Measurements from ENCODE around the gene LSM12. TPM values are rescaled to one million over a fixed set of nuclear protein-coding genes. Genes with fewer than 3 reads are reported as not detected.
A peak's percentile ranks its signal among the peaks of the same experiment; 100 is the strongest.

LSM12 gene
- total RNA-seq, 2 donors from 2014 or later: 46.0 to 52.8 TPM

DNA sequence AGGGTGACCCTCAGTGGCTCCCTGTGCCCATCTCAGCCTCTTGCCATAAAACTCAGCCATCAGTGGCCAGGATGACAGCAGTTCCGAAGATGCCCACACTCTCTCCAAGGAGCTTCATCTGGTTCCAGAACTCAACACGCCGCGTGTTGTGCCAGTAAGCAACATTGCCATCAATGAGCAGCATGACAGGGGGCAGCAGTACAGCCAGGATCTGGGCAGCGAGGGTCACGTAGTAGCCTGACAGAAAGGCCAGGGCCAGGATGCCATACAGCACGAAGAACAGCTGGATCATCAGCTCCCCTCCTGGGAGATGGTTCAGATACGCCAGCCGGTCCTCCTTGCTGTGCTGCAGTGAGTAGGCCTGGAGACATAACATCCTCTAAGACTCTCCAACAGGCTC lies 54.6 kb downstream of the LSM12 start:
- no peak for DNase-seq
- ATAC-seq (replicated peaks in 1 of 2): no peak
- Mint-ChIP-seq H3K4me1 (ENCODE audit: low read depth) (peaks cover 41% of the 10 kb centered on the region), H3K36me3 (ENCODE audit: insufficient read depth in 2 of 2) (peaks cover 0 to 10% of the 10 kb centered on the region in 2 donors), H3K4me3 (no peak overlapping the region), H3K27ac (no peak overlapping the region), H3K9me3 (no peaks in the 10 kb centered on the region), H3K27me3 (ENCODE audit: low read depth) (no peaks in the 10 kb centered on the region)

DNA sequence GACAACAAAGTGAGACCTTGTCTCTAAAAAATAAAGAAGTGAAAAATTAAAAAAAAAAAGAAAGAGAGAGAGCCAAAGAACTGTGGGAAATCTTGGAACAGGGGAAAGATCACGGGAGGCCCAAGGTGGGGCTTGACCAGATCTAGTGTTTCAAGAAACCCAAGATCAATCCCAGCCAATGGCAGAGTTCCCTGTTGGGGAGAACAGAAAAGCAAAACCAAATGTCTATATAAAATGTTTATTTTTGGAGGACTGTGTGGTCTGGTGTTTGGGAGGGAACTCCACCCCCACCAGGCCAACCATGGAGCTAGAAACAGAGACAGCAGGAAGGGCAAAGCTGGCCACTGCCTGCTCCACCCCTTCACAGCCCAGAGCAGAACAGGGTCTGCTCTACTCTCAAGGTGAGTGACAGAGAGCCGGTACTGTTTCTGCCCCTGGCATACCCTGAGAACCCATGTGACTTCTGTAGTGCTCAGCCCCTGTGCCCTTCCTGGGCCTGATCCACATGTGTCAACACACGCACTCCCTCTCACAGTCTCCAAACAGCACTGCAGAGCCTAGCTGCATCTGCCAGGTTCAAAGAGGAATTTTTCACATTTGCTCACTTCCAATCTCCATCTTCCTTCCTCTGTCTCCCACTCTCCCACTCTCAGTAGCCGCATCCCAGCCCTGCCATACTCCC lies 55.4 kb downstream of the LSM12 start:
- Mint-ChIP-seq H3K9me3 (no peaks in the 10 kb centered on the region), H3K4me1 (ENCODE audit: low read depth) (peaks cover 48% of the 10 kb centered on the region), H3K27me3 (ENCODE audit: low read depth) (peaks cover 5% of the 10 kb centered on the region), H3K4me3 (no peak overlapping the region), H3K36me3 (ENCODE audit: insufficient read depth in 2 of 2) (peaks cover 0 to 10% of the 10 kb centered on the region in 2 donors), H3K27ac (no peak overlapping the region)
- DNase-seq (no peak), ATAC-seq (replicated peaks in 1 of 2) (no peak)

DNA sequence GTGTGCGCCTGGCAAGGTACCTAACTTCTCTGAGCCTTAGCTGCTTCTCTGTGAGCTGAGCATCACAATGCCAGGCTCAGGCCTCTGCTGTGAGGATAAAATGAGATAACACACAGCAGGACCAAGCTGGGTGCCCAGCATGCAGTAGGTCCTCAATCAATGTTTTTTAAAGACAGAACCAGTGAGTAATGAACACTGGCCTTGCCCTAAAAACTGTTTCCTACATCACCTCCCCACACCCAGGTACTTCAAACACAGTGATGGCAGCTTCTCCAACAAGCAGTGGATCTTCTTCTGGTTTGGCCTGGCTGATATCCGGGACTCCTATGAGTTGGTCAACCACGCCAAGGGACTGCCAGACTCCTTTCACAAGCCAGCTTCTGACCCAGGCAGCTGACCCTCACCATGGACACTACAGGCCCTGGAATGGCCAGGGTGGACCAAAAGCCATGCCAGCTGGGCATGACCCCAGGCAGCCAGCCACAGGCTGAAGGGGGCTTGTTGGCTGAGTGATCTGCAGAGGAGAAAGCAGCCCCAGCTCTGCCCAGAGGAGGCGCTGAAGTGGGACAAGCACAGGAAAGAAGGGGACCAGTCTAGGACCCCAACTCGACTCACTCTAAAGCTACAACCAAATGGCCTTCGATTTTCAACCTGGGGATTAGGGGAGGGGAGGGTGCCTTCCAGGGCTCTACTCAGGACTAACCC lies 58.1 kb downstream of the LSM12 start:
- Mint-ChIP-seq H3K27me3 (ENCODE audit: low read depth) (peaks cover 9% of the 10 kb centered on the region), H3K27ac (no peak overlapping the region), H3K9me3 (no peaks in the 10 kb centered on the region), H3K4me3 (peak overlapping the region; percentile 90), H3K36me3 (ENCODE audit: insufficient read depth in 2 of 2) (peaks cover 0 to 7% of the 10 kb centered on the region in 2 donors), H3K4me1 (ENCODE audit: low read depth) (peaks cover 43% of the 10 kb centered on the region)
- DNase-seq (no peak), ATAC-seq (replicated peaks in 1 of 2) (no peak)

DNA sequence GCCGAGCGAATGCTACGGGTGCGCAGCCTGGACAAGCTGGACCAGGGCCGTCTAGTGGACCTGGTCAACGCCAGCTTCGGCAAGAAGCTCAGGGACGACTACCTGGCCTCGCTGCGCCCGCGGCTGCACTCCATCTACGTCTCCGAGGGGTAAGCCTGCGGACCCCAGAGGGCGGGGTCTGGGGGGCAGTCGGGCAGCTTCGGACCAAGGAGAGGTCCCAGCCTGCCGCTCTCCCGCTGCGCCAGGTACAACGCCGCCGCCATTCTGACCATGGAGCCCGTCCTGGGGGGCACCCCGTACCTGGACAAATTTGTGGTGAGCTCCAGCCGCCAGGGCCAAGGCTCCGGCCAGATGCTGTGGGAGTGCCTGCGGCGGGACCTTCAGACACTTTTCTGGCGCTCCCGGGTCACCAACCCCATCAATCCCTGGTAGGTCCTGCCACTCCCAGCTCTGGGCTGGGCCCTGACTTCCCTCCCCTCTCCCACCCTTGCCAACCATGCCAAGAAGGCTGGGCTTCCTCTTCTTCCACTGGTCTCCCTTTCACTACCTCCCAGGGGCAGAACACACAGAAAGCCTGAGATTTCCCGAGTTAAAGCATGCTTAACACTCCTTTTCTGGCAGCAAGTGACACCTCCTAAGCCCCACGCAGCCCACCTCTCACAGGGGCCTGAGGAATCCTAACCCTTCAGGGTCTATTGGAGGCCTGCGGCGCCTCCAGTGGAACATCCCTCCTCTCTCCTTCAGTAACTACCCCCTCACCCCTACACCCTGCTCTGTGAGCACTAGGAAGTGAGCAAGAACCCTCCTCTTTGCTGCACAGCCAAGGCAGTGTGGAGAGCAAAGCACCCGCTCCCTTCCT lies 58.9 kb downstream of the LSM12 start:
- Mint-ChIP-seq H3K4me3 (peak overlapping the region; percentile 90), H3K4me1 (ENCODE audit: low read depth) (peaks cover 36% of the 10 kb centered on the region), H3K27me3 (ENCODE audit: low read depth) (peaks cover 9% of the 10 kb centered on the region), H3K36me3 (ENCODE audit: insufficient read depth in 2 of 2) (peaks cover 0 to 7% of the 10 kb centered on the region in 2 donors), H3K9me3 (no peaks in the 10 kb centered on the region), H3K27ac (no peak overlapping the region)
- ATAC-seq (replicated peaks in 1 of 2): no peak
- DNase-seq: no peak

DNA sequence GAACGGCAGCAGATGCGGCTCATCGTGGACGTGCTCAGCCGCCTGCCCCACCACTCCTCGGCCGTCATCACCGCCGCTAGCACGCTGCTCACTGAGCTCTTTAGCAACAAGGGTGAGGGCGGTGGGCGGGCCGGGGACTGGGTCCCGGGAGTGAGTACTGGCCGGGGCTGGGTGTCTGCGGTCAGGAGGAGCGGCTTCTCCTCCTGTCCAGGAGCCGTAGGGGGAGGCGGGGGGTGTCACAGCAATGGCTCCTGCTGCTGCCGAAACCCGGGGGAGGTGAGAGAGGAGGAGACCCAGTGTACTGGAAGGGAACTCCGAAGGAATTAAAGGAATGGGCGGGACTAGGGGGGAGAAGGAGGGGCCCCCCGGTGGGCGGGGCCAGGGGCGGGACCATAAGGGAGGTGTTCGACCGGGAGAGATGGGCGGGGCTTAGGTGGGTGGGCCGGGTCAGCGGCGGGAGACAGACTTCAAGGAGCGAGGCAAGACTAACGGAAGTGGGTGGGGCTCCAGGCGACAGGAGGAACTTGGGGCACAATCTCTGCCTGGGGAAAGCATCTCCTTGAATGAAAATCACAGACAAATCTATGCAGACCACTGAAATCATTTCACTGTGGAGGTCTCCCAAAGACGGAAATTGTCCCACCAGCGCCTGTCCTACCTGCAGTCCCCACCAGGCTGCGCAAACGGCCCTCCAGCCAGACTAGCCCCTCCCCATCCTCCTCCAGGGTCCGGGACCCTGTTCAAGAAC lies 59.7 kb downstream of the LSM12 start:
- Mint-ChIP-seq H3K9me3 (no peaks in the 10 kb centered on the region), H3K36me3 (ENCODE audit: insufficient read depth in 2 of 2) (peaks cover 0 to 7% of the 10 kb centered on the region in 2 donors), H3K27me3 (ENCODE audit: low read depth) (peaks cover 9% of the 10 kb centered on the region), H3K4me1 (ENCODE audit: low read depth) (peaks cover 41% of the 10 kb centered on the region), H3K27ac (peak overlapping the region; percentile 42), H3K4me3 (peak overlapping the region; percentile 90)
- DNase-seq: peak; percentile 94 to 95
- ATAC-seq (replicated peaks in 1 of 2): peak; percentile 82 to 84

DNA sequence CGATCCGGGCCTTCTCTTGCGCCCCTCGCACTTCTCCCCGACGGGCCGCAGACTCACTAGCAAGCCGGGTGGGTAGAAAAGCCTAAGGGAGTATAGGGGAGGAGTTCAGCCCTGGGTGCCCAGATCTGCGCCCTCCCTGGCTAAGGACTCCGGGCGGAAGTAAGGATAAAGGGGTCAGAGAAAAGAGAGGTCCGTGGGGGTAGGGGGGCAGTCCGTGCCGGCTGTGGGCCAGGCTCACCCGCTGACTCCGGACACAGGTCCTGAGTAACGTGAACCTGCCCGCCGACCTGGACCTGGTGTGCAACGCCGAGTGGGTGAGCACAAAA lies 60.2 kb downstream of the LSM12 start:
- ATAC-seq (replicated peaks in 1 of 2) (peak; percentile 3 to 21), DNase-seq (no peak)
- peaks cover 0 to 3% of the 10 kb centered on the region in 2 donors for H3K36me3 Mint-ChIP-seq (ENCODE audit: insufficient read depth in 2 of 2)
- H3K4me1 Mint-ChIP-seq (ENCODE audit: low read depth): peaks cover 42% of the 10 kb centered on the region
- peak overlapping the region; percentile 22 for H3K27ac Mint-ChIP-seq
- no peaks in the 10 kb centered on the region for H3K9me3 Mint-ChIP-seq
- peaks cover 9% of the 10 kb centered on the region for H3K27me3 Mint-ChIP-seq (ENCODE audit: low read depth)
- peak overlapping the region; percentile 90 for H3K4me3 Mint-ChIP-seq

DNA sequence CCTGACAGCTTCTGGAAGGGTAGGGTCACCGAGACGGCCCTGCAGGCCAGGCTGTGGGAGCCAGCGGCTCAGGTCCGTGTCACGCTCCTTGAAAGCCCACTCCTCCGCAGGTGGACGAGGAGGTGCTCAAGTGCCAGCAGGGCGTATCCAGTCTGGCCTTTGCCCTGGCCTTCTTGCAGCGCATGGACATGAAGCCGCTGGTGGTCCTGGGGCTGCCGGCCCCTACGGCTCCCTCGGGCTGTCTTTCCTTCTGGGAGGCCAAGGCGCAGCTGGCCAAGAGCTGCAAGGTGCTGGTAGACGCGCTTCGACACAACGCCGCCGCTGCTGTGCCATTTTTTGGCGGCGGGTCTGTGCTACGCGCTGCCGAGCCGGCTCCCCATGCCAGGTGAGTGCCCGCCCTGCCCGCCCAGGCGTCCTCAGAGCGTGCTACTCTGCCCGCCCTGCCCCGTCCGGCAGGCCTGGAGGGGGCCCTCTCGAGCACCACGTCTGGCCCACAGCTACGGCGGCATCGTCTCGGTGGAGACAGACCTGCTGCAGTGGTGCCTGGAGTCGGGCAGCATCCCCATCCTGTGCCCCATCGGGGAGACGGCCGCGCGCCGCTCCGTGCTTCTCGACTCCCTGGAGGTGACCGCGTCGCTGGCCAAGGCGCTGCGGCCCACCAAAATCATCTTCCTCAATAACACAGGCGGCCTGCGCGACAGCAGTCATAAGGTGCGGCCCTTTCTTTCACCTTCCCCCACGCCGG lies 60.8 kb downstream of the LSM12 start:
- DNase-seq (peak; percentile 56 to 61), ATAC-seq (replicated peaks in 1 of 2) (peak; percentile 34 to 50)
- Mint-ChIP-seq H3K36me3 (ENCODE audit: insufficient read depth in 2 of 2) (peaks cover 0 to 3% of the 10 kb centered on the region in 2 donors), H3K4me3 (peak overlapping the region; percentile 90), H3K4me1 (ENCODE audit: low read depth) (peaks cover 40% of the 10 kb centered on the region), H3K27ac (peak overlapping the region; percentile 22), H3K27me3 (ENCODE audit: low read depth) (peaks cover 9% of the 10 kb centered on the region), H3K9me3 (no peaks in the 10 kb centered on the region)

DNA sequence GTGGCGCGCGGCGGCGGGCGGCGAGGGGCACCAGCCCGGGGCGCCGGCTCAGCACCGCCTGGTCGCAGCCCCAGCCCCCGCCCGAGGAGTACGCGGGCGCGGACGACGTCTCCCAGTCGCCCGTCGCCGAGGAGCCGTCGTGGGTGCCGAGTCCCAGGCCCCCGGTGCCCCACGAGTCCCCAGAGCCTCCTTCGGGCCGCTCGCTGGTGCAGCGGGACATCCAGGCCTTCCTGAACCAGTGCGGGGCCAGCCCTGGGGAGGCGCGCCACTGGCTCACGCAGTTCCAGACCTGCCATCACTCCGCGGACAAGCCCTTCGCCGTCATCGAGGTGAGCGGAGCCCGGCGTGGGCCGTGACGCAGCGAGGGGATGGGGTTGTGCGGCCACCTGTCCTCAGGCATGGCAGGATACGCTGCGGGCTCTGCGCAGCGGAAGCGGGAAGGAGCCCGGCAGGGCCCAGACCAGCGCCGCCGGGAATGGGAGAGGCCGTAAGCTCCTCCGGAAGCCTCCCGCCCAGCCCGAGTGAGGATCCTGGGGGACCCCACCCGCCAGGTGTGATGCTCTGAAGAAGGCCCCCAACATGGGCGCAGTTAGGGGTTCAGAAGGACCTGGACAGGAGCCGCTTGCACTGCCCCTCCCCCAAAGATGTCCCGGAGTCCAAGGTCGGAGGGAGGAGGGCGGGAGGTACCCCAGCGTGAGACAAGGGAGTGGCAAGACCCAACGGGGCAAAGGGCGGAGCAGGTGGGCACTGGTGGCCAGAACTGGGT lies 61.5 kb downstream of the LSM12 start:
- peaks cover 9% of the 10 kb centered on the region for H3K27me3 Mint-ChIP-seq (ENCODE audit: low read depth)
- H3K27ac Mint-ChIP-seq: no peak overlapping the region
- DNase-seq (peak; percentile 30 to 51), ATAC-seq (replicated peaks in 1 of 2) (peak in 1 of 2 donors; percentile 2)
- no peaks in the 10 kb centered on the region for H3K9me3 Mint-ChIP-seq
- H3K36me3 Mint-ChIP-seq (ENCODE audit: insufficient read depth in 2 of 2): peaks cover 0 to 3% of the 10 kb centered on the region in 2 donors
- peak overlapping the region; percentile 65 to 90 for H3K4me3 Mint-ChIP-seq
- peaks cover 36% of the 10 kb centered on the region for H3K4me1 Mint-ChIP-seq (ENCODE audit: low read depth)

DNA sequence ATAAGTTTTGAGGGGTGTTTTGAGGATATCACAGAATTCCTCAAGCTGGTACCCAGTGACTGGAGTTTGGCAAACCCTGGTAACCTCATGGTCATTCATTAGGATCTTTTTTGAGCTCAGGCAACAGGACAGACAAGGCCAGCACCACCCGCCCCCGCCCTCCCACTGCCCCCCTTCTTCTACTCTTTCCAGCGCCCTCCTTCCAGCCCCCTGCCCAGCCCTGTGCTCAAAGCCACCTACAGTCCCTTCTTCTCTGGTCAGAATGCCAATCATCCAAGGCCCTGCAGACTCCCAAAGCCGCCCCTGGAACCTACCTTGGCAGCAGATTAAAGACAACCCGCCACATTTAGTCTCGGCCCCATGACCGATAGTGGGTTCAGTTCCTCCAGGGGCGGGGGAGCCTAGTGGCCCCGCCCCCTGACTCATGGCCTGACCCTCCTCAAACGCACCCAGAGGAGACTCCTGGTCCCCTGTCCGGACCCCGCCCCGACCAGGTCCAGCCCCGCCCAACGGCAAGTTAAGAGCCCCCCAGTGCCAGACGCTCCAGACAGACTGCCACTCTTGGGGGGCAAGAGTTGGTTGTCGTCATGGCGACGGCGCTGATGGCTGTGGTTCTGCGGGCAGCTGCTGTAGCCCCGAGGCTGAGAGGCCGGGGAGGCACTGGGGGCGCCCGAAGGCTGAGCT lies 62.3 kb downstream of the LSM12 start, which contains the start of gene NAGS:
Gene NAGS (plus strand): TSS at position 546 of the 684 bp plus-strand sequence. CDS start 42 bp downstream, at position 588.
- H3K36me3 Mint-ChIP-seq (ENCODE audit: insufficient read depth in 2 of 2): peaks cover 0 to 1% of the 10 kb centered on the region in 2 donors
- H3K27me3 Mint-ChIP-seq (ENCODE audit: low read depth): peaks cover 9% of the 10 kb centered on the region
- H3K9me3 Mint-ChIP-seq: no peaks in the 10 kb centered on the region
- H3K4me3 Mint-ChIP-seq: peak within 1 kb of the TSS; percentile 65 to 90
- ATAC-seq (replicated peaks in 1 of 2) (no peak), DNase-seq (peak; percentile 23 to 27)
- H3K27ac Mint-ChIP-seq: no peak within 1 kb of the TSS
- H3K4me1 Mint-ChIP-seq (ENCODE audit: low read depth): peaks cover 36% of the 10 kb centered on the region

DNA sequence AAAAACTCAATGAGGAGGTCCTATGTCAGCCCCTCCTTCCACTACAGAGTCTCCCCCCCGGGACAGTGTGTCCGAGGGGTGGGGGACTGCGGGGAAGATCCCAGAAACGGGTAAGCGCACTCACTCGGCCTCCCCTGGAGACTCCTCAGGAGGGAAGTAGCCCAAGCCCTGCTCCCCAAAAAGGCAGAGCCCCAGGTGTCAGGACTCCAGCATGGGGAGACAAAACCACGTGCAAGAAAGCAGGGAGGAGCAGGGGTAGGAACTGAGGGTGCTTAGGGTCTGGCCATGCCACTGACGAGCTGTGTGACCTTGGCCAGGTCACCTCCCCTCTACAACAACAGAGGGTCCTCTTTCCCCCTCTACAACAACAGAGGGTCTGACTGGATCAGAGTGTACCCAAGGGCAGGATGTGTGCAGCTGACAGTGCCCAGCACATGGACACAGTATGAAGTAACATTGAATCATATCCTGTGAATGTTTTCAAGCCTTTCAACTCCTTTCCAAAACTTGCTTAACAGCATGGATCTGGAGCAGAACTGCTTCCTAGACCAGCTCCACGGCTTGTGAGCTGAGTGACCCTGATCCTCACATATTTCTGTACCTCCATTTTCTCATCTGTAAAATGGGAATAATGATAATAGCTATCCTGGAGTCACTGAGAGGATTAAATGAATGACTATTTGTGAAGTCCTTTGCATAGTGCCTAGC lies 64.2 kb downstream of the LSM12 start:
- no peak overlapping the region for H3K4me3 Mint-ChIP-seq
- DNase-seq (no peak), ATAC-seq (replicated peaks in 1 of 2) (no peak)
- no peaks in the 10 kb centered on the region for H3K36me3 Mint-ChIP-seq (ENCODE audit: insufficient read depth in 2 of 2)
- H3K27ac Mint-ChIP-seq: no peak overlapping the region
- peaks cover 22% of the 10 kb centered on the region for H3K4me1 Mint-ChIP-seq (ENCODE audit: low read depth)
- peaks cover 9% of the 10 kb centered on the region for H3K27me3 Mint-ChIP-seq (ENCODE audit: low read depth)
- no peaks in the 10 kb centered on the region for H3K9me3 Mint-ChIP-seq
